ENCODE measurements around the gene MSRB1.

MSRB1 gene

DNA sequence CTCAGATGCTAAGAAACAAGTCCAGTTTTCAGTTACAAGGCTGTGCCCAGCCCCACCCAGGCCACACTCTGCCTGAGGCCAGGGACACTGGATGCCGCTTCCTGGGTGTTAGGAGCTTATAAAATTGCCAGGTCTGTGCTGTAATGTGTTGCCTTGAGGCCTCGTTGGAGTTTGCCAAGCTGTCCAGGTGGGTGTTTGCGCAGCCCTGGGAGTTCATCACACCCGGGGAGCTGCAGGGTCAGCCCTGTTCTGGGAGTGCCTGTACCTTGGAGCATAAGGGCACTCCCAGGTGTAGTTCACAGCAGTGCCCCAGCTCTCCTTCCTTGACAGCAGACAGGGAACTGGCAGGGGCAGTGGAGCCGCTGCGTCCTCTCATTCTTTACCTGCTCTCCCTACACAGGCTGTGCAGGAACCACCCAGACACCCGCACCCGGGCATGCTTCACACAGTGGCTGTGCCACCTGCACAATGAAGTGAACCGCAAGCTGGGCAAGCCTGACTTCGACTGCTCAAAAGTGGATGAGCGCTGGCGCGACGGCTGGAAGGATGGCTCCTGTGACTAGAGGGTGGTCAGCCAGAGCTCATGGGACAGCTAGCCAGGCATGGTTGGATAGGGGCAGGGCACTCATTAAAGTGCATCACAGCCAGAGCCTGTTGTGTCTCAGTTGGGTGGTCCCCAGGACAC is 42.6 kb upstream of the MSRB1 start:
- Histone ChIP-seq H3K9ac (ENCODE audit: low read length) (peak overlapping the region; percentile 88), H3K79me2 (ENCODE audit: low read length) (peaks cover 12% of the 10 kb centered on the region), H3K4me3 (ENCODE audit: low read length) (peak overlapping the region; percentile 95), H3K9me3 (ENCODE audit: insufficient read depth, low read length) (no peaks in the 10 kb centered on the region), H3K27ac (ENCODE audit: low read length) (no peak overlapping the region), H3K27me3 (ENCODE audit: low read depth, low read length) (no peaks in the 10 kb centered on the region), H3K36me3 (replicated peaks; ENCODE audit: low read depth, low read length) (peaks cover 14% of the 10 kb centered on the region), H3K4me2 (ENCODE audit: low read length) (peak overlapping the region; percentile 98), H2AFZ (ENCODE audit: low read depth, low read length) (no peak overlapping the region), H4K20me1 (ENCODE audit: insufficient read depth, low read length) (no peaks in the 10 kb centered on the region), H3K4me1 (ENCODE audit: low read length) (peaks cover 11% of the 10 kb centered on the region)
- no peak for TF ChIP-seq EZH2phosphoT487 (IDR thresholded peaks at IDR 0.05; ENCODE audit: low read depth)
- TF ChIP-seq CTCF (IDR thresholded peaks at IDR 0.05; ENCODE audit: low read depth, low read length), result no peak

- peaks cover 12% of the 10 kb centered on the region for H3K79me2 ChIP-seq (ENCODE audit: low read length)
- TF ChIP-seq EZH2phosphoT487 (IDR thresholded peaks at IDR 0.05; ENCODE audit: low read depth), result no peak
- TF ChIP-seq CTCF (IDR thresholded peaks at IDR 0.05; ENCODE audit: low read depth, low read length), result no peak
- H3K27ac ChIP-seq (ENCODE audit: low read length), result no peak overlapping the region
- H3K36me3 ChIP-seq (replicated peaks; ENCODE audit: low read depth, low read length), result peaks cover 14% of the 10 kb centered on the region
- peaks cover 10% of the 10 kb centered on the region for H3K4me1 ChIP-seq (ENCODE audit: low read length)
- H3K4me2 ChIP-seq (ENCODE audit: low read length), result peak overlapping the region; percentile 98
- no peaks in the 10 kb centered on the region for H3K9me3 ChIP-seq (ENCODE audit: insufficient read depth, low read length)
- H3K27me3 ChIP-seq (ENCODE audit: low read depth, low read length), result no peaks in the 10 kb centered on the region
- H4K20me1 ChIP-seq (ENCODE audit: insufficient read depth, low read length), result no peaks in the 10 kb centered on the region
- peak overlapping the region; percentile 88 for H3K9ac ChIP-seq (ENCODE audit: low read length)
- no peak overlapping the region; the same call in 1 of the 2 replicates for H2AFZ ChIP-seq (ENCODE audit: low read depth, low read length)
- H3K4me3 ChIP-seq (ENCODE audit: low read length), result peak overlapping the region; percentile 95
Measured at GRCh38 chr16:1984347-1985225, 41.6 kb upstream of the MSRB1 start.

GRCh38 chr16:1983544-1984346 is 40.7 kb upstream of the MSRB1 start, which contains the start of gene GFER:
Gene GFER (plus strand): TSS chr16:1984193. CDS start chr16:1984219, 26 bp downstream.
- Histone ChIP-seq H3K4me2 (ENCODE audit: low read length) (peak within 1 kb of the TSS; percentile 98), H2AFZ (ENCODE audit: low read depth, low read length) (peak within 1 kb of the TSS; percentile 55; the same call in 1 of the 2 replicates), H3K9me3 (ENCODE audit: insufficient read depth, low read length) (no peaks in the 10 kb centered on the region), H4K20me1 (ENCODE audit: insufficient read depth, low read length) (no peaks in the 10 kb centered on the region), H3K4me3 (ENCODE audit: low read length) (peak within 1 kb of the TSS; percentile 95), H3K79me2 (ENCODE audit: low read length) (peaks cover 12% of the 10 kb centered on the region), H3K4me1 (ENCODE audit: low read length) (peaks cover 10% of the 10 kb centered on the region), H3K9ac (ENCODE audit: low read length) (peak within 1 kb of the TSS; percentile 88), H3K27me3 (ENCODE audit: low read depth, low read length) (no peaks in the 10 kb centered on the region), H3K27ac (ENCODE audit: low read length) (no peak within 1 kb of the TSS), H3K36me3 (replicated peaks; ENCODE audit: low read depth, low read length) (peaks cover 16% of the 10 kb centered on the region)
- TF ChIP-seq CTCF (IDR thresholded peaks at IDR 0.05; ENCODE audit: low read depth, low read length) (no peak), EZH2phosphoT487 (IDR thresholded peaks at IDR 0.05; ENCODE audit: low read depth) (no peak)
